Panc1 (cell line): ENCODE results near the gene TGFBR1. TPM values are rescaled to one million over a fixed set of nuclear protein-coding genes. Genes with fewer than 3 reads are reported as not detected.

ENCODE experiments used
- ATAC-seq: fragments of 200-7000 bp; cut with Tn5 transposase; 2 replicates; pipeline ENCODE4 v1.9.1; 2020; ENCODE audit warnings: mild to moderate bottlenecking, moderate library complexity
- BruUV-seq: library from RNA; stranded (reverse); fragments of 400-500 nt; replicated peaks from 2 replicates; lab custom pipeline; 2021; lab: Mats Ljungman, UMichigan
- CTCF ChIA-PET: fragments of 300-600 bp; sonication (Branson Sonifier 250); formaldehyde crosslinking; loops from one replicate; lab custom pipeline; 2022; ENCODE audit warnings: antibody characterized with exemption; lab: Charles Lee
- POLR2A ChIA-PET: fragments of 300-600 bp; sonication (Branson Sonifier 250); formaldehyde crosslinking; loops from one replicate; lab custom pipeline; 2022; ENCODE audit warnings: antibody characterized with exemption; lab: Charles Lee
- DNase-seq: peaks from one replicate; pipeline ENCODE4 v3.0.0-alpha.2; 2010; ENCODE audit warnings: low read depth, low spot score
- H3K27ac ChIP-seq: 2 replicates; pipeline ENCODE4 v1.5.1; 2011; ENCODE audit warnings: mild to moderate bottlenecking, low read length, inconsistent platforms
- H3K27me3 ChIP-seq: fragments of 200-500 bp; sonication (Bioruptor generic); 2 replicates; pipeline ENCODE4 v1.6.0; 2014; ENCODE audit warnings: low read length, inconsistent platforms; ENCODE audit not compliant: control insufficient read depth, insufficient read depth
- H3K36me3 ChIP-seq: fragments of 200-500 bp; sonication (Bioruptor generic); 2 replicates; pipeline ENCODE4 v1.5.1; 2014; ENCODE audit warnings: inconsistent platforms, mild to moderate bottlenecking, low read length, moderate library complexity; ENCODE audit not compliant: control insufficient read depth, insufficient read depth
- H3K4me1 ChIP-seq: 2 replicates; pipeline ENCODE4 v1.5.1; 2011; ENCODE audit warnings: inconsistent platforms, mild to moderate bottlenecking, low read length, moderate library complexity; ENCODE audit not compliant: control insufficient read depth, insufficient read depth
- H3K4me3 ChIP-seq, 2 experiments: 2 replicates each; pipeline ENCODE4 v1.5.1; 2011 to 2012; ENCODE audit warnings: low read depth in 2 of 2, low read length in 2 of 2, mild to moderate bottlenecking in 2 of 2, inconsistent platforms in 1 of 2, moderate library complexity in 1 of 2
- H3K9me3 ChIP-seq: fragments of 200-500 bp; sonication (Bioruptor generic); 2 replicates; pipeline ENCODE4 v1.5.1; 2014; ENCODE audit warnings: low read depth, mild to moderate bottlenecking, inconsistent platforms, low read length, moderate library complexity; ENCODE audit not compliant: control insufficient read depth, insufficient read depth
- POLR2AphosphoS5 ChIP-seq: IDR thresholded peaks from 2 replicates; pipeline ENCODE4 v1.6.1; 2012; ENCODE audit warnings: mild to moderate bottlenecking, low read depth, low read length, moderate library complexity
- SIN3A ChIP-seq: IDR thresholded peaks from 2 replicates; pipeline ENCODE4 v1.6.1; 2012; ENCODE audit warnings: low read depth, mild to moderate bottlenecking, low read length, moderate library complexity, borderline replicate concordance; ENCODE audit not compliant: insufficient read depth
- TCF7L2 ChIP-seq: IDR thresholded peaks from 2 replicates; pipeline ENCODE4 v1.6.1; 2011; ENCODE audit warnings: mild to moderate bottlenecking, low read depth, low read length, inconsistent platforms
- in situ Hi-C: cut with HindIII; loops from 2 replicates; pipeline ENCODE4 v1.10.0; 2016; ENCODE audit warnings: low sequenced_read_pairs, low pct_unique_long_range_greater_than_20kb
- intact Hi-C: fragments of 100-400 bp; cut with micrococcal nuclease; formaldehyde crosslinking; loops from one replicate; pipeline ENCODE4 v1.10.0; 2022; ENCODE audit not compliant: unreplicated experiment
- total RNA-seq: library from RNA; stranded (reverse); gene quantifications from one replicate; pipeline ENCODE4 v1.2.1, GENCODE V29; 2021; ENCODE audit not compliant: unreplicated experiment
- TF ChIP-seq, protein P1 (sequence below), 2 experiments: IDR thresholded peaks; 2 replicates each; pipeline ENCODE4 v1.6.1; 2011 to 2012; ENCODE audit warnings: low read depth in 2 of 2, control low read depth in 1 of 2, low read length in 1 of 2, mild to moderate bottlenecking in 1 of 2, moderate library complexity in 1 of 2; ENCODE audit not compliant: insufficient read depth in 1 of 2
- TF ChIP-seq, protein P2 (sequence below): fragments of 450-650 bp; IDR thresholded peaks from 2 replicates; pipeline ENCODE4 v1.5.1; 2017; ENCODE audit warnings: mild to moderate bottlenecking

Gene TGFBR1
- total RNA-seq, 1 experiment from 2014 or later: 22.2 TPM

DNA sequence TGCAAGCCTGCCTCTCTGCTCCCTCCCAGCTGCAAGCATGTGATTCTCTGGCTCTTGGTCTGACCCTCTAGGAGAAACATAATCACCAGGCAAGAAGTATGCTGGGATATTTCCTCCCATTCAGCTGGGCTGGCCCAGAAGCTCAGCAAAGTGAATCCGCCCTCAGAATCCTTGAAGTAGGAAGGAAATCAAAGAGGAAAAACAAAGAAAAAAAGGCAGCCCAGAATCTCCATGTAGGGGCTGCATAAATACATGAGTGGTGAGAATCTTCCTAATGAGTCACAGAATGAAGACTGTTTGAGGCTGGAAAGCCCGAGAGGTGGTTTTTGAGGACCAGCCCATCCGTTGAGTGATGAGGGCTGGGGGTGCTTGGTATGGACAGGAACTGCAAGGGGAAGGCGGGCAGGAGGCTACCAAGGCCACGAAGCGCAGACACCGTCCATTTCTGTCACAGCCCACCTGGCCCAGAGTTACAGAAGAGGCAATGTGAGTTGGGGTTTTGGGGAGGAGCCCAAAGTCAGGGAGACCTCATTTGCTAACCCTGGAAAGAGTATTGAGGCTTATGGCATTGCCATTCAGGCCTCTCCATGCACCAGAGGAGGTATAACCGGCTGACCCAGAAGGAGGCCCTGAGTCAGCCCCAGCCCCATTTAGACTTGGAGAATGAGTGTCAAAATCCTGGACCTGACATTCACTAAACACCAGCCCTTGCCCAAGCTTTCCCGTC lies 33.4 kb upstream of the TGFBR1 start:
- no peaks in the 10 kb centered on the region for H3K27me3 ChIP-seq
- no peaks in the 10 kb centered on the region for H3K36me3 ChIP-seq
- no peak for TF ChIP-seq SIN3A
- TF ChIP-seq, protein P1, sequence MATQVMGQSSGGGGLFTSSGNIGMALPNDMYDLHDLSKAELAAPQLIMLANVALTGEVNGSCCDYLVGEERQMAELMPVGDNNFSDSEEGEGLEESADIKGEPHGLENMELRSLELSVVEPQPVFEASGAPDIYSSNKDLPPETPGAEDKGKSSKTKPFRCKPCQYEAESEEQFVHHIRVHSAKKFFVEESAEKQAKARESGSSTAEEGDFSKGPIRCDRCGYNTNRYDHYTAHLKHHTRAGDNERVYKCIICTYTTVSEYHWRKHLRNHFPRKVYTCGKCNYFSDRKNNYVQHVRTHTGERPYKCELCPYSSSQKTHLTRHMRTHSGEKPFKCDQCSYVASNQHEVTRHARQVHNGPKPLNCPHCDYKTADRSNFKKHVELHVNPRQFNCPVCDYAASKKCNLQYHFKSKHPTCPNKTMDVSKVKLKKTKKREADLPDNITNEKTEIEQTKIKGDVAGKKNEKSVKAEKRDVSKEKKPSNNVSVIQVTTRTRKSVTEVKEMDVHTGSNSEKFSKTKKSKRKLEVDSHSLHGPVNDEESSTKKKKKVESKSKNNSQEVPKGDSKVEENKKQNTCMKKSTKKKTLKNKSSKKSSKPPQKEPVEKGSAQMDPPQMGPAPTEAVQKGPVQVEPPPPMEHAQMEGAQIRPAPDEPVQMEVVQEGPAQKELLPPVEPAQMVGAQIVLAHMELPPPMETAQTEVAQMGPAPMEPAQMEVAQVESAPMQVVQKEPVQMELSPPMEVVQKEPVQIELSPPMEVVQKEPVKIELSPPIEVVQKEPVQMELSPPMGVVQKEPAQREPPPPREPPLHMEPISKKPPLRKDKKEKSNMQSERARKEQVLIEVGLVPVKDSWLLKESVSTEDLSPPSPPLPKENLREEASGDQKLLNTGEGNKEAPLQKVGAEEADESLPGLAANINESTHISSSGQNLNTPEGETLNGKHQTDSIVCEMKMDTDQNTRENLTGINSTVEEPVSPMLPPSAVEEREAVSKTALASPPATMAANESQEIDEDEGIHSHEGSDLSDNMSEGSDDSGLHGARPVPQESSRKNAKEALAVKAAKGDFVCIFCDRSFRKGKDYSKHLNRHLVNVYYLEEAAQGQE (IDR thresholded peaks at IDR 0.05; ENCODE audit: insufficient read depth in 1 of 2, low read depth in 2 of 2, low read length in 1 of 2): no peak
- TF ChIP-seq, protein P2, sequence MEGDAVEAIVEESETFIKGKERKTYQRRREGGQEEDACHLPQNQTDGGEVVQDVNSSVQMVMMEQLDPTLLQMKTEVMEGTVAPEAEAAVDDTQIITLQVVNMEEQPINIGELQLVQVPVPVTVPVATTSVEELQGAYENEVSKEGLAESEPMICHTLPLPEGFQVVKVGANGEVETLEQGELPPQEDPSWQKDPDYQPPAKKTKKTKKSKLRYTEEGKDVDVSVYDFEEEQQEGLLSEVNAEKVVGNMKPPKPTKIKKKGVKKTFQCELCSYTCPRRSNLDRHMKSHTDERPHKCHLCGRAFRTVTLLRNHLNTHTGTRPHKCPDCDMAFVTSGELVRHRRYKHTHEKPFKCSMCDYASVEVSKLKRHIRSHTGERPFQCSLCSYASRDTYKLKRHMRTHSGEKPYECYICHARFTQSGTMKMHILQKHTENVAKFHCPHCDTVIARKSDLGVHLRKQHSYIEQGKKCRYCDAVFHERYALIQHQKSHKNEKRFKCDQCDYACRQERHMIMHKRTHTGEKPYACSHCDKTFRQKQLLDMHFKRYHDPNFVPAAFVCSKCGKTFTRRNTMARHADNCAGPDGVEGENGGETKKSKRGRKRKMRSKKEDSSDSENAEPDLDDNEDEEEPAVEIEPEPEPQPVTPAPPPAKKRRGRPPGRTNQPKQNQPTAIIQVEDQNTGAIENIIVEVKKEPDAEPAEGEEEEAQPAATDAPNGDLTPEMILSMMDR: no peak
- TF ChIP-seq POLR2AphosphoS5: no peak
- TF ChIP-seq TCF7L2: no peak
- ChIA-PET CTCF (no interaction called here), POLR2A (no interaction called here)
- no peaks in the 10 kb centered on the region for H3K4me1 ChIP-seq
- DNase-seq (no peak), ATAC-seq (no peak)
- no peaks in the 10 kb centered on the region for H3K9me3 ChIP-seq
- no peak overlapping the region for H3K4me3 ChIP-seq
- H3K27ac ChIP-seq: no peak overlapping the region
- BruUV-seq: no TSS peak
- in situ Hi-C loops (no loop called here), intact Hi-C loops (no loop called here)

DNA sequence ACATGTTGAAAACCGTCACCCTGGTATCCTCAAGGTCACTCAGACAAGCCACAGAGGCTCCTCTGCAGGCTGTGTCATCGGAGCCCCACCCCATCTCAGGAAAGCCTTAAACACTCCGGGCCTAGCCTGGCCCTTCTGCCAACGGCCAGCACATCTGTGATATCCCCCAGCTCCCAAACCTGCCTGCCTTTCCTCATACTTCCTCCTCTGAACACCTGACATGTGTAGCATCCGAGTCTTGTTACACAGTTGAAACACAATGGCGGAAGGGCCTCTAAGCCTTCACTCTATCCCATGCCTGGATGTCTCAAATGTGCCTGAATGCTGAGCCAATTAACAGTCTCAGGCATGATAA lies 32.9 kb upstream of the TGFBR1 start:
- in situ Hi-C loops (no loop called here), intact Hi-C loops (no loop called here)
- Histone ChIP-seq H3K4me3 (no peak overlapping the region), H3K36me3 (no peaks in the 10 kb centered on the region), H3K27me3 (no peaks in the 10 kb centered on the region), H3K27ac (no peak overlapping the region), H3K9me3 (no peaks in the 10 kb centered on the region), H3K4me1 (no peaks in the 10 kb centered on the region)
- no TSS peak for BruUV-seq
- ChIA-PET CTCF (no interaction called here), POLR2A (no interaction called here)
- ATAC-seq: no peak
- no peak for TF ChIP-seq TCF7L2
- TF ChIP-seq POLR2AphosphoS5: no peak
- TF ChIP-seq SIN3A: no peak
- TF ChIP-seq, protein P1 (IDR thresholded peaks at IDR 0.05; ENCODE audit: insufficient read depth in 1 of 2, low read depth in 2 of 2, low read length in 1 of 2): no peak
- TF ChIP-seq, protein P2: no peak
- no peak for DNase-seq
